ENCODE results near the gene SPATA13. TPM values are rescaled to one million over a fixed set of nuclear protein-coding genes. Genes with fewer than 3 reads are reported as not detected.

Gene SPATA13
- total RNA-seq, 1 experiment from 2014 or later = 10.5 TPM

- ChIA-PET POLR2A (no interaction called here), CTCF (no interaction called here)
- Mint-ChIP-seq H3K27ac (ENCODE audit: unreplicated experiment) (no peak overlapping the region), H3K4me3 (ENCODE audit: unreplicated experiment) (no peak overlapping the region), H3K9me3 (ENCODE audit: unreplicated experiment) (no peaks in the 10 kb centered on the region), H3K4me1 (ENCODE audit: low read depth, unreplicated experiment) (peaks cover 5% of the 10 kb centered on the region), H3K27me3 (ENCODE audit: insufficient read depth, unreplicated experiment) (no peaks in the 10 kb centered on the region), H3K36me3 (ENCODE audit: insufficient read depth, unreplicated experiment) (no peaks in the 10 kb centered on the region)
- DNase-seq = no peak
- TF ChIP-seq CTCF (IDR thresholded peaks at IDR 0.05; ENCODE audit: insufficient read depth in 1 of 2, low read depth in 1 of 2, low read length in 1 of 2, severe bottlenecking in 1 of 2, unreplicated experiment in 1 of 2) = no peak
- H3K4me3 ChIP-seq (ENCODE audit: low read depth, low read length) = no peak overlapping the region
- no peaks in the 10 kb centered on the region for H3K9me3 ChIP-seq
- H3K27me3 ChIP-seq (replicated peaks; ENCODE audit: control insufficient read depth, insufficient read depth, low read length) = no peaks in the 10 kb centered on the region
- no peaks in the 10 kb centered on the region; the same call in 1 of the 2 replicates for H3K36me3 ChIP-seq (ENCODE audit: control insufficient read depth, insufficient read depth, low read length)
- peaks cover 9% of the 10 kb centered on the region for H3K4me1 ChIP-seq
- intact Hi-C loops (cut with micrococcal nuclease; ENCODE audit: unreplicated experiment) = no loop called here
- BruUV-seq (replicated peaks) = no TSS peak
Measured at GRCh38 chr13:24276306-24276705, 115.8 kb downstream of the SPATA13 start.

- CTCF ChIA-PET = no interaction called here
- peaks cover 4% of the 10 kb centered on the region for H3K4me1 ChIP-seq
- Mint-ChIP-seq H3K36me3 (ENCODE audit: insufficient read depth, unreplicated experiment) (no peaks in the 10 kb centered on the region), H3K27ac (ENCODE audit: unreplicated experiment) (no peak overlapping the region), H3K9me3 (ENCODE audit: unreplicated experiment) (no peaks in the 10 kb centered on the region), H3K4me3 (ENCODE audit: unreplicated experiment) (no peak overlapping the region), H3K27me3 (ENCODE audit: insufficient read depth, unreplicated experiment) (no peaks in the 10 kb centered on the region), H3K4me1 (ENCODE audit: low read depth, unreplicated experiment) (no peaks in the 10 kb centered on the region)
- H3K4me3 ChIP-seq (ENCODE audit: low read depth, low read length) = no peak overlapping the region
- no peaks in the 10 kb centered on the region for H3K9me3 ChIP-seq
- TF ChIP-seq CTCF (IDR thresholded peaks at IDR 0.05; ENCODE audit: insufficient read depth in 1 of 2, low read depth in 1 of 2, low read length in 1 of 2, severe bottlenecking in 1 of 2, unreplicated experiment in 1 of 2) = no peak
- POLR2A ChIA-PET = no interaction called here
- H3K27me3 ChIP-seq (replicated peaks; ENCODE audit: control insufficient read depth, insufficient read depth, low read length) = no peaks in the 10 kb centered on the region
- DNase-seq = no peak
- BruUV-seq (replicated peaks) = no TSS peak
- intact Hi-C loops (cut with micrococcal nuclease; ENCODE audit: unreplicated experiment) = no loop called here
- H3K36me3 ChIP-seq (ENCODE audit: control insufficient read depth, insufficient read depth, low read length) = no peaks in the 10 kb centered on the region; the same call in 1 of the 2 replicates
Measured at GRCh38 chr13:24276861-24277260, 116.3 kb downstream of the SPATA13 start.

GRCh38 chr13:24277761-24278160, 117.2 kb downstream of the SPATA13 start:
- H3K4me3 Mint-ChIP-seq (ENCODE audit: unreplicated experiment) = no peak overlapping the region
- ChIA-PET CTCF (no interaction called here), POLR2A (no interaction called here)
- Histone ChIP-seq H3K4me3 (ENCODE audit: low read depth, low read length) (no peak overlapping the region), H3K9me3 (no peaks in the 10 kb centered on the region), H3K36me3 (ENCODE audit: control insufficient read depth, insufficient read depth, low read length) (no peaks in the 10 kb centered on the region; the same call in 1 of the 2 replicates), H3K27me3 (replicated peaks; ENCODE audit: control insufficient read depth, insufficient read depth, low read length) (no peaks in the 10 kb centered on the region), H3K4me1 (no peaks in the 10 kb centered on the region)
- no TSS peak for BruUV-seq (replicated peaks)
- no peaks in the 10 kb centered on the region for H3K27me3 Mint-ChIP-seq (ENCODE audit: insufficient read depth, unreplicated experiment)
- H3K27ac Mint-ChIP-seq (ENCODE audit: unreplicated experiment) = no peak overlapping the region
- TF ChIP-seq CTCF (IDR thresholded peaks at IDR 0.05; ENCODE audit: insufficient read depth in 1 of 2, low read depth in 1 of 2, low read length in 1 of 2, severe bottlenecking in 1 of 2, unreplicated experiment in 1 of 2) = no peak
- no peaks in the 10 kb centered on the region for H3K9me3 Mint-ChIP-seq (ENCODE audit: unreplicated experiment)
- H3K4me1 Mint-ChIP-seq (ENCODE audit: low read depth, unreplicated experiment) = no peaks in the 10 kb centered on the region
- no peaks in the 10 kb centered on the region for H3K36me3 Mint-ChIP-seq (ENCODE audit: insufficient read depth, unreplicated experiment)
- DNase-seq = no peak
- intact Hi-C loops (cut with micrococcal nuclease; ENCODE audit: unreplicated experiment) = no loop called here

All from Caco-2 (cell line).